Activated CD4-positive, alpha-beta T cell treated with anti-CD3 and anti-CD28 coated beads, Interleukin-2, amount 10 ng/mL, durations not matched to agents 24 days and 14 days (primary cell): ENCODE data around the gene TMEM38A. TPM values are rescaled to one million over a fixed set of nuclear protein-coding genes. Genes with fewer than 3 reads are reported as not detected.
"Not testable (repeated sequence)": the region's sequence is repeated elsewhere in the genome, so short reads cannot be mapped to it uniquely, and the experiment has no call there.

Experiments
- DNase-seq: peaks from one replicate; pipeline ENCODE4 v3.0.0; 2022
- H3K27ac Mint-ChIP-seq: one replicate; pipeline ENCODE4 v1.8.0; 2022; ENCODE audit warnings: mild to moderate bottlenecking, mixed read lengths
- H3K27me3 Mint-ChIP-seq: one replicate; pipeline ENCODE4 v1.8.0; 2022; ENCODE audit warnings: mixed read lengths
- H3K36me3 Mint-ChIP-seq: one replicate; pipeline ENCODE4 v1.8.0; 2022; ENCODE audit warnings: low read depth, mild to moderate bottlenecking, mixed read lengths
- H3K4me1 Mint-ChIP-seq: one replicate; pipeline ENCODE4 v1.8.0; 2021; ENCODE audit warnings: mixed read lengths
- H3K4me3 Mint-ChIP-seq: one replicate; pipeline ENCODE4 v1.8.0; 2022; ENCODE audit warnings: mild to moderate bottlenecking, moderate library complexity, mixed read lengths
- H3K9me3 Mint-ChIP-seq: one replicate; pipeline ENCODE4 v1.8.0; 2021; ENCODE audit warnings: mixed read lengths
- intact Hi-C: fragments of 100-400 bp; cut with micrococcal nuclease; formaldehyde crosslinking; loops from one replicate; pipeline ENCODE4 v1.15.1; 2023
- total RNA-seq: library from RNA; stranded (reverse); gene quantifications from 2 replicates; pipeline ENCODE4 v1.2.3, GENCODE V29; 2022

TMEM38A gene
- total RNA-seq, 1 donor from 2014 or later: 0.42 TPM

- Mint-ChIP-seq H3K36me3 (no peaks in the 10 kb centered on the region), H3K27ac (no peak overlapping the region), H3K4me1 (no peaks in the 10 kb centered on the region), H3K27me3 (peaks cover 2% of the 10 kb centered on the region), H3K9me3 (no peaks in the 10 kb centered on the region), H3K4me3 (no peak overlapping the region)
- intact Hi-C loops: no loop called here
- DNase-seq: no peak
Observed at GRCh38 chr19:16673231-16673630, 12.3 kb downstream of the TMEM38A start.

GRCh38 chr19:16673839-16674238 is 12.9 kb downstream of the TMEM38A start:
- H3K4me3 Mint-ChIP-seq, H3K4me1 Mint-ChIP-seq, H3K27ac Mint-ChIP-seq, H3K27me3 Mint-ChIP-seq, H3K9me3 Mint-ChIP-seq, intact Hi-C loops, H3K36me3 Mint-ChIP-seq, DNase-seq: not testable (repeated sequence)

- H3K9me3 Mint-ChIP-seq: no peaks in the 10 kb centered on the region
- H3K4me1 Mint-ChIP-seq: no peaks in the 10 kb centered on the region
- H3K4me3 Mint-ChIP-seq: no peak overlapping the region
- no peak overlapping the region for H3K27ac Mint-ChIP-seq
- intact Hi-C loops: no loop called here
- no peaks in the 10 kb centered on the region for H3K36me3 Mint-ChIP-seq
- no peaks in the 10 kb centered on the region for H3K27me3 Mint-ChIP-seq
- no peak for DNase-seq
Observed at GRCh38 chr19:16676101-16676798, 15.3 kb downstream of the TMEM38A start.

- H3K27ac Mint-ChIP-seq: no peak overlapping the region
Observed at GRCh38 chr19:16677055-16677454, 16.1 kb downstream of the TMEM38A start.

GRCh38 chr19:16678498-16678897 is 17.6 kb downstream of the TMEM38A start:
- no peak overlapping the region for H3K27ac Mint-ChIP-seq
- H3K4me3 Mint-ChIP-seq: no peak overlapping the region
- no peaks in the 10 kb centered on the region for H3K9me3 Mint-ChIP-seq
- H3K27me3 Mint-ChIP-seq: no peaks in the 10 kb centered on the region
- no peak for DNase-seq
- intact Hi-C loops: no loop called here
- no peaks in the 10 kb centered on the region for H3K4me1 Mint-ChIP-seq
- H3K36me3 Mint-ChIP-seq: no peaks in the 10 kb centered on the region

More at GRCh38 chr19:16677055-16677454, 16.1 kb downstream of the TMEM38A start:
- H3K9me3 Mint-ChIP-seq: no peaks in the 10 kb centered on the region
- H3K4me3 Mint-ChIP-seq: no peak overlapping the region
- H3K36me3 Mint-ChIP-seq: no peaks in the 10 kb centered on the region
- DNase-seq: no peak
- H3K27me3 Mint-ChIP-seq: no peaks in the 10 kb centered on the region
- H3K4me1 Mint-ChIP-seq: no peaks in the 10 kb centered on the region
- intact Hi-C loops: no loop called here

- no peaks in the 10 kb centered on the region for H3K9me3 Mint-ChIP-seq
- intact Hi-C loops: no loop called here
- H3K36me3 Mint-ChIP-seq: no peaks in the 10 kb centered on the region
- DNase-seq: no peak
- no peak overlapping the region for H3K27ac Mint-ChIP-seq
- no peak overlapping the region for H3K4me3 Mint-ChIP-seq
- H3K27me3 Mint-ChIP-seq: no peaks in the 10 kb centered on the region
- no peaks in the 10 kb centered on the region for H3K4me1 Mint-ChIP-seq
Observed at GRCh38 chr19:16679811-16680210, 18.9 kb downstream of the TMEM38A start.

GRCh38 chr19:16682539-16682938 is 21.6 kb downstream of the TMEM38A start:
- no peak for DNase-seq
- intact Hi-C loops: no loop called here
- Mint-ChIP-seq H3K36me3 (no peaks in the 10 kb centered on the region), H3K9me3 (no peaks in the 10 kb centered on the region), H3K4me3 (no peak overlapping the region), H3K27me3 (no peaks in the 10 kb centered on the region), H3K4me1 (no peaks in the 10 kb centered on the region), H3K27ac (no peak overlapping the region)

- H3K36me3 Mint-ChIP-seq: no peaks in the 10 kb centered on the region
- H3K4me3 Mint-ChIP-seq: no peak overlapping the region
- H3K27ac Mint-ChIP-seq: no peak overlapping the region
- no peaks in the 10 kb centered on the region for H3K4me1 Mint-ChIP-seq
- H3K27me3 Mint-ChIP-seq: no peaks in the 10 kb centered on the region
- DNase-seq: no peak
- no peaks in the 10 kb centered on the region for H3K9me3 Mint-ChIP-seq
- intact Hi-C loops: no loop called here
Observed at GRCh38 chr19:16684216-16684615, 23.3 kb downstream of the TMEM38A start.

- H3K27ac Mint-ChIP-seq: no peak overlapping the region
- intact Hi-C loops: no loop called here
- H3K36me3 Mint-ChIP-seq: no peaks in the 10 kb centered on the region
- H3K27me3 Mint-ChIP-seq: no peaks in the 10 kb centered on the region
- H3K4me1 Mint-ChIP-seq: no peaks in the 10 kb centered on the region
- H3K4me3 Mint-ChIP-seq: no peak overlapping the region
- no peak for DNase-seq
- no peaks in the 10 kb centered on the region for H3K9me3 Mint-ChIP-seq
Observed at GRCh38 chr19:16688084-16688483, 27.1 kb downstream of the TMEM38A start.

- no peaks in the 10 kb centered on the region for H3K4me1 Mint-ChIP-seq
- H3K36me3 Mint-ChIP-seq: no peaks in the 10 kb centered on the region
- H3K27me3 Mint-ChIP-seq: no peaks in the 10 kb centered on the region
- DNase-seq: no peak
- H3K27ac Mint-ChIP-seq: no peak overlapping the region
- H3K4me3 Mint-ChIP-seq: no peak overlapping the region
- no peaks in the 10 kb centered on the region for H3K9me3 Mint-ChIP-seq
- intact Hi-C loops: no loop called here
Observed at GRCh38 chr19:16698914-16699313, 38.0 kb downstream of the TMEM38A start.

- intact Hi-C loops: no loop called here
- Mint-ChIP-seq H3K4me3 (no peak overlapping the region), H3K4me1 (no peaks in the 10 kb centered on the region), H3K36me3 (no peaks in the 10 kb centered on the region), H3K27ac (no peak overlapping the region), H3K9me3 (no peaks in the 10 kb centered on the region), H3K27me3 (no peaks in the 10 kb centered on the region)
- no peak for DNase-seq
Observed at GRCh38 chr19:16702123-16702522, 41.2 kb downstream of the TMEM38A start.

GRCh38 chr19:16703677-16704076 is 42.7 kb downstream of the TMEM38A start:
- Mint-ChIP-seq H3K27me3 (peaks cover 2% of the 10 kb centered on the region), H3K27ac (no peak overlapping the region), H3K9me3 (no peaks in the 10 kb centered on the region), H3K4me1 (no peaks in the 10 kb centered on the region), H3K4me3 (no peak overlapping the region), H3K36me3 (no peaks in the 10 kb centered on the region)
- intact Hi-C loops: no loop called here
- no peak for DNase-seq

GRCh38 chr19:16710870-16711269 is 49.9 kb downstream of the TMEM38A start:
- H3K4me3 Mint-ChIP-seq, H3K27me3 Mint-ChIP-seq, H3K36me3 Mint-ChIP-seq, intact Hi-C loops, DNase-seq, H3K27ac Mint-ChIP-seq, H3K4me1 Mint-ChIP-seq, H3K9me3 Mint-ChIP-seq: not testable (repeated sequence)

- H3K4me3 Mint-ChIP-seq, H3K36me3 Mint-ChIP-seq, H3K4me1 Mint-ChIP-seq, intact Hi-C loops, H3K9me3 Mint-ChIP-seq, H3K27ac Mint-ChIP-seq, DNase-seq, H3K27me3 Mint-ChIP-seq: not testable (repeated sequence)
Observed at GRCh38 chr19:16712295-16712694, 51.4 kb downstream of the TMEM38A start.

GRCh38 chr19:16714702-16715287 is 53.9 kb downstream of the TMEM38A start:
- H3K4me3 Mint-ChIP-seq: no peak overlapping the region
- intact Hi-C loops: no loop called here
- DNase-seq: peak; percentile 83
- no peaks in the 10 kb centered on the region for H3K9me3 Mint-ChIP-seq
- peaks cover 3% of the 10 kb centered on the region for H3K27me3 Mint-ChIP-seq
- no peaks in the 10 kb centered on the region for H3K36me3 Mint-ChIP-seq
- no peaks in the 10 kb centered on the region for H3K4me1 Mint-ChIP-seq
- H3K27ac Mint-ChIP-seq: no peak overlapping the region
